HG03571 (cell line): ENCODE data around the gene DCX.

Source experiments
- ATAC-seq: cut with Tn5 transposase; IDR thresholded peaks from one replicate; pipeline ENCODE4 v1.9.1; 2021; ENCODE audit not compliant: unreplicated experiment

Gene DCX

DNA sequence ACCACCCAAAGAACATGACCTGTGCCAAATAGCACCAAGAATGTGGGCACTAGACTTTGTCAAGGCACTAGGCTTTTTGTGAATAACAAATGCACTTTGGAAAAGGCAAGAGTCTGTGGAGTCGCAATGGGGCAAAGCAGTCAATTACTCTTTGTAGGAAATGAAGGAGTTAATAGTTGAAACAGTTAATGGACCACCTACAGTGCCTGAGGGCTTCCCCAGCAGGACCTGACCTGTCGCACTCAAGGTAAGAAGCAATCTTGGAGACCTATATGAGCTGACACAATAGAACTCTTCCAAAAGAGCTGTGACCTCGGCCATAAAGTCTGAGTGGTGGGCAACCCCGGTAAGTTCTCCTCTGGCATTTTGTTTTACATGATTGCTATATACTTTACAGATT lies 92.5 kb downstream of the DCX start:
- ATAC-seq: no peak

- no peak for ATAC-seq
These were observed 93.1 kb downstream of the DCX start for GRCh38 chrX:111318901-111319300.

GRCh38 chrX:111309083-111309482 lies 102.9 kb downstream of the DCX start:
- ATAC-seq: no peak

GRCh38 chrX:111308039-111308438 lies 104.0 kb downstream of the DCX start:
- no peak for ATAC-seq

- ATAC-seq: no peak
These were observed 109.7 kb downstream of the DCX start for GRCh38 chrX:111302284-111302683.

DNA sequence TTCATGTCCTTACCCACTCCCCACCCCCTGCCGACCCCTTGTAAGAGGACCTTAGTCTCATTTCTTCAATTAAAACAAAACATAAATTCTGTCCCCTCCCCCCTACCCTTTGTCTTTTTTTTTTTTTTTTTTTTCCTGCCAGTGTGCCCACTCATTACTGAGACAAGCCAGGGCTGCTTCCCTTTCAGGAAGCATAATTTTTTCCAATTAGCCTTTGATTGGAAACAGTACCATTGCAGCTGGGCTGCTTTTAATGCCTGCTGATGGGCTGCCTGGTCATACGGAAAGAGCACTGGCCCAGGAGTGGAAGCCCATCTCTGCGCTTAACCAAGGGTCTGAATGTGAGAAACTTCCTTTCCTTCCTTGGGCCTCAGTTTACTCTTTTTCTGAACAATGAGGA lies 123.2 kb downstream of the DCX start:
- no peak for ATAC-seq

DNA sequence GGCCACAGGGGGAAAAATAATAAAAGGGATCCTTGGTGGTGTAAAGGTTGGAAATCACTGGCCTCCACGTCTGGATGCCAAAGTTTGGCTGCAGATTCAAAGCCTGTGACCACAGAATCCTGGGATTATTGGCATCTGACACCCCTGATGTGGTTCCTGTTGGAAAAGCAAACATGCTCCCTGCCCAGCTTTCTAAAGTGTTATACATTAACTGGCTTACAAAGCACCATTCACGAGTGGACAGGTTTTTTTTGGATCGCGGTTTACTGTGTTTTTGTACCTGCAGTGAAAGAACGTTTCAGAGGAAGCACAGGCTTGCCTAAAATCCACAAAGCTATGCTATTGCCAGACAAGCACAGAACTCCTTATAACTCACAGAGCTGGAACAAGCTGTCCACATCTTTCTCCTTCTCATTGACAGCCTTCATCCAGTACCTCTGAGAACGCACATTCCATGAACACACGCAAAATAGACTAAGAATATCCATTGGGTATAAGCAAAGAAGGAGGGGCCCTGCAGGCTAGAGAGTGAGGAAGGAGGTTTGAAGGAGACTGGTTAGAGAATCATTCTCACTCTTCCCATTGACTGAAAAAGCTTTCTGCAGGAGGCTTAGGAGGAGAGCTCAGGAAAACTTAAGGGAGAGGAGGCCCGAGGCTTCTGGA lies 127.2 kb downstream of the DCX start:
- ATAC-seq: no peak

DNA sequence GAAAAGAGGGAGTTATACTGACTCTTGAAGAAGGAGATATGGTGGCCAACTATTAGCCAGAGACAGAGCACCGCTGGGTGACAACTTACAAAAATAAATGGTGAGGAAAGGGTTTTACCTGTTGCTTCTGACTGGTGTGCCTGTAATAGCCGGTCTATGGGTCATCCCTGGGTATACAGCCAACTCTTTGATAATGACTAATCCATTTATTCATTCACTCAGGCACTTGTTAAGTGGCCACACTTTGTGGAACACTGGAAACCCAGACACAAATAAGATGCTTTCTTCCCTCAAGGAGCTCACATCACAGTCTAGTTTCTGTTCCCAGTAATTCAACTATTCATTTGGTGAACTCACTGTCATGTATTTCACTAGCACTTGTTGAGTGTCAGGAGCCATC lies 128.5 kb downstream of the DCX start:
- ATAC-seq: no peak

GRCh38 chrX:111282991-111283390 lies 129.0 kb downstream of the DCX start:
- ATAC-seq: no peak

DNA sequence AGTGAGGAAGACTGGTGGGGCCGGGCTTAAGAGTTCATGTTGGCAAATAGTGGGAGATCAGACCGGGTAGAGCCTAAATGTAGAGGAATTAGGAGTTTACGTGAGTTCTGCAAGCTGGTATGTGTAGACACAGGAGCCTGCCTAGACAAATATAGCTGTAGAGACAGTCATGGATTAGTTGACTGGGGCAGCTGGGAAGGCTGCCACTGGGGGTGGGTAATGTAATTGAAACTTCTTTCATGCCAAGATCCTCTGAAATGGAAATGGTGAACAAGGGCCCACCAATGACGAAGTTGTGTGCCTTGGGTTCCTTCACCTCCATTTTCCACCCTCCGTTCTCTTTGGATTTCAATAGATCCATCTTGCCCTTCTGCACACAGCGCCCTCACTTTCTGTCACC lies 129.9 kb downstream of the DCX start:
- ATAC-seq: no peak

- no peak for ATAC-seq
These were observed 141.7 kb downstream of the DCX start, which contains the start of gene CAPN6 for GRCh38 chrX:111270339-111270738. TSS of gene CAPN6 (minus strand) at chrX:111270483. CDS start at chrX:111263936, 6,547 bp downstream.

DNA sequence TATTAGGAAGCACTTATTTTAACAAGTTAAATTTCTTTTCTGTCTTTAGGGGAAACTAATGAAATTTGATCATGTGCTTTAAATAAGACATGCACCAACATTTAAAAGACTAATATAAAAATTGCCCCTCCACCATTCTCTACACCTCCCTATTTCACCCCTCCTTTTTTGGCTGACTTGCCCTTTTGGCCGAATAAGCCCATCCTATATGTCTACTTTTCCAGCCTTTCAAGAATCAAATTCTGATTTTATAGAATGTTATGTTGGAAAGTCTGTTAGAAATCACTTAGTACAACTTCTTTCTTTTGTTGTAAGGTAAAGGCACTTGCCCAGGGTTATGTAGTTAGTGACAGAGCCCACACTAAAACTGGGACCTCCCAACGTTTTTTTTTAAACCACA lies 143.5 kb downstream of the DCX start:
- no peak for ATAC-seq

GRCh38 chrX:111265486-111265885 lies 146.5 kb downstream of the DCX start:
- no peak for ATAC-seq

DNA sequence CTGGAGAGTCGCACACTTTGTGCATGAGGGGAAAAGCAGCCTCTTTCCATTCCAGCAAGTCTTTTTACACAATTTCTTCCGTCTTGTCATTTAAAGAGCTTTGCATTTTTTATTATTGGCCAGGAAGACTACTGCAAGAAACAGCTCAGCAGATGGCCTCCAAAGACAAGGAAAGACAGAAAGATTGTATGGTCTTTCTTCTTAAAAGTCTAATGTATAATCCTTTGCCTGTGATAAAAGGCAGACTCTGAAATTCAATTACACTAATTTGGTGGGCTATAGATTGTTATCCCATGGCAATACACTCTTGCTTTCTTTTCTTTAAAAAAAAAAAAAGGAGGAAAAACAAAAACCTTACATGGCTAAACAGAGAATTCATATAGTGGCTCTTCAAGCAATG lies 147.6 kb downstream of the DCX start:
- no peak for ATAC-seq

DNA sequence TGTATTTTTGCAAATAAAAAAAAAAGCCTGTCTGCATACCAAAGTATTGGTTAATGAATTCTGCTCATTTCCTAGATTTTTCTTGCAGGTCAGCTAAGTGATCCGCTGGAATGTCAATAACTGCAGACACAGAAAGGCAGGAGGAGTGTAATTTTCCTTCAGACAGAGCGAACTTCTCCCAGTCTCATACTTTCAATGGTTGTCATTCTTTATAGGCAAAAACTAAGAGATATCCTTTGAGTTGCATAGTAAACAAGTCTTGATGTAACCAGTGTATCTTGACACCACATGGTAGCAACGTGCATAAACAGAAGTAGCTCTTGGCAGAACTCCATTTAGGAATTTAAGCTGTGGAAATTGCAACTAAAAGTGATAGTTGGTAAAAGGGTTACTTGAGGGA lies 149.9 kb downstream of the DCX start:
- ATAC-seq: no peak

GRCh38 chrX:111260451-111260850 lies 151.5 kb downstream of the DCX start:
- no peak for ATAC-seq

DNA sequence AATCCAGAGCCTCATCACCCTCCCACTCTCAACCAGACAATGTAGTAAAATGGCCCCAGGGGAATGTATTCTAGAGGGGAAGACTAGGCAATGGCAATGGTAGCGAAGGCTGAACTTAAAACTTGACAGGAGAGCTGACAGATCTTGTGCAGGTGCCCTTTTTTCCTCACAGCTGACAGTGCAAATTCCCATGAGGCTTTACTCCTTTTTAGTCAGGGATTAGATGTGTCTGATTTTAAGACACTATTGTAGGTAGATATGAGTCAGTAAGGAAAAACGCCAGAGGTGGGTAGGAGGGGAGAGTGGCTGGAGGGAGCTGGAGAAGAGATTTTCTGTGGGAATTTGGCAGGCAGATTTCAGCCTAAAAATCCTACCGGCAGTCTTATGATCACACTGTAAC lies 152.4 kb downstream of the DCX start:
- no peak for ATAC-seq

DNA sequence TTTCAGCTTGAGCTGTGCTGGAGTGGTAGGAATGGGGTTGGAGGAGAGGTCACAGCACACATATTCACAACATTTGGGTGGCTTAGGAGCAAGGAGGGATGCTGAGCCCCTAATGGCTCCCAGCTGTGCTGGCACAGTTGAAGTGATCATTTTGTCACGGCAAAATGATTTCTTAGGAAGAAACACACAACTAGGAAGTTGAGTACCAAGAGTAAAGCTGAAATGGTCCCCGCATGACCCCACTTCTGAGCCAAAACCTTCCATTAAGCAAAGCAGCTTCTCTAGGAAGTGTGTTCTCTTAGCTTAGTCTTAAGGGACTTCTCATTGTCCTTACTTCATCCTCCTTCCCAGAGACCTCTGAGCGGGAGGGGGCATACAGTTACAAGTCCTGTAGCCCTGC lies 154.3 kb downstream of the DCX start:
- no peak for ATAC-seq

DNA sequence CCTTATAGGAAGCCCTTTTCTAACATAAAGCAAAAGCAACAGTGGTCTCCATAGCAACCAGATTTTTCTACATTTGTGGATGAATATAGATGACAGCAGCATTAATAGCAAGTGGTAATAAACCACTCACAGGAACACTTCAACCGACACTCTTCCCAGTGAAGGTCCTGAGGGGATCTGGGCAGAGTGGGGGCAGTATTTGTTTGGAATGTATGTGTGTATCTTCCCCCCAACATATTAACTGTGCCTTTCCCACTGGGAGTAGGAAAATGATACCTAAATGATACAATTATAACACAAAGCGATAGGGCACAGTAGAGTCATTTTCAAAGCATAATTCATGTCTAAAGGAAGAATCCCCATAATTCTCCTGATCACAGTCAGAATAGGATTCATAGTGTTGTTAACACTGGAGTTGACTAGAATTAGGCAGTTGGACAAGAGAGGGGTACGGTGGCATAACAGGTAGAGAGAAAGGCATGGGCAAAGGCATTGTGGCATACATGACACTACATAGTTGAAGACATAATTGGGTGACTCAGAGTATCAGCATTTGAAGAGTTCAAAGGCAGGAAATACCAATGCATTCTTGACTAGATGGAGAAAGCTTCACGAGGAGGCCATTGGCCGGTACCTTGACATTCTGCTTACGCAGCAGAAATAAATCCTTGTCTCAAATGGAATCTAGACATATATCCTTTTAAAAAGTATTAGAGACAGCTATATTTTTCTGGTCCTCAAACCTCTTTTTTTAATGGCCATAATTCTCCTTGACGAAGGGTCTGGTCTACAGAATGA lies 156.9 kb downstream of the DCX start:
- ATAC-seq: no peak

GRCh38 chrX:111244235-111244750 lies 167.7 kb downstream of the DCX start:
- ATAC-seq: no peak
